Head of caudate nucleus (tissue), 42 donors: ENCODE data around the gene HGFAC.

ENCODE experiments used
- DNase-seq, 42 donors: peaks; one replicate each; pipeline versions ENCODE4 v3.0.0 to v3.0.0-alpha.2; 2020 to 2021; ENCODE audit warnings: mixed read lengths in 7 of 42
- intact Hi-C: fragments of 100-400 bp; cut with DNase I; formaldehyde crosslinking; loops from one replicate; pipeline ENCODE4 v1.15.0; 2022

HGFAC gene

DNA sequence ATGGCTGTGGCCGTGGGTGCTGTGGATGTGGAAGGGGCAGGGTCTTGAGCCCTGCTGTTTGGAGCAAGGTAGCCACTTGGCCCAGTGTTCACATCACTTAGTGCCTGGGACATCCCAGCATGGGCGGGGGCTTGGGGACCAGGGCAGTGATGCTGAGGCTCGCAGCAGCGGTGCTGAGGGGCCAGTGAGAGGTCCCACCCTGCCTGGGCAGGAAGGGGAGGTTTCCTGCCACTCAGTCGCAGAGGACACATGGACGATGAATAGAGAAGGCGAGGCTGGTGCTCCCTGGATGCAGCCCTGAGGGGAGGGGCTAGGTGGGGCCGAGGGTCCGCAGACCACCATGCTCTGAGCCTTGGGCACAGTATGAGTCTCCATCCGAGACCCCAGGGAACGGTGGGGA lies 47.1 kb downstream of the HGFAC start:
- intact Hi-C loops = no loop called here

DNA sequence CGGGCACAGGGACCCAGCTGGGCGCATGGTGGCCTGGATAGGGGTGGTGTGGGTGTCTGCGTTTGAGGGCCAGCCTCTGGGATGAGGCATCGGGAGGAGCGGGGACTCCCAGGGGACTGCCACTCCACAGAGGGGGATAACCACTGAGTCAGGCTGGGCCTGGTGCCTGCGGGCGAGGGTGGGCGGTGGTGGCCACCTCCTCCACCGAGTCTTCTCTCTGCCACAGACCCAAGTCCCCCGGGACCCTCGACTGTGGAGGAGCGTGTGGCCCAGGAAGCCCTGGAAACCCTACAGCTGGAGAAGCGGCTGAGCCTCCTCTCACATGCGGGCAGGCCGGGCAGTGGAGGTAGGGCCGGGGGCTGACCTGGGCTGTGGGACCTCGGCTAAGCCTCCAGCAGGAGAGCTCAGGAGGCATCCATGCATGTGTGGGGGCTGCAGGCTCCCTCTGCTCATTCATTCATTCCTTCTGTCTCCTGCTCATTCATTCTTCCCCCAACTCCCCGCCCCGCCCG lies 47.7 kb downstream of the HGFAC start:
- intact Hi-C loops = no loop called here
- no peak for DNase-seq

More for the DNA sequence above, 47.1 kb downstream of the HGFAC start:
- no peak for DNase-seq

DNA sequence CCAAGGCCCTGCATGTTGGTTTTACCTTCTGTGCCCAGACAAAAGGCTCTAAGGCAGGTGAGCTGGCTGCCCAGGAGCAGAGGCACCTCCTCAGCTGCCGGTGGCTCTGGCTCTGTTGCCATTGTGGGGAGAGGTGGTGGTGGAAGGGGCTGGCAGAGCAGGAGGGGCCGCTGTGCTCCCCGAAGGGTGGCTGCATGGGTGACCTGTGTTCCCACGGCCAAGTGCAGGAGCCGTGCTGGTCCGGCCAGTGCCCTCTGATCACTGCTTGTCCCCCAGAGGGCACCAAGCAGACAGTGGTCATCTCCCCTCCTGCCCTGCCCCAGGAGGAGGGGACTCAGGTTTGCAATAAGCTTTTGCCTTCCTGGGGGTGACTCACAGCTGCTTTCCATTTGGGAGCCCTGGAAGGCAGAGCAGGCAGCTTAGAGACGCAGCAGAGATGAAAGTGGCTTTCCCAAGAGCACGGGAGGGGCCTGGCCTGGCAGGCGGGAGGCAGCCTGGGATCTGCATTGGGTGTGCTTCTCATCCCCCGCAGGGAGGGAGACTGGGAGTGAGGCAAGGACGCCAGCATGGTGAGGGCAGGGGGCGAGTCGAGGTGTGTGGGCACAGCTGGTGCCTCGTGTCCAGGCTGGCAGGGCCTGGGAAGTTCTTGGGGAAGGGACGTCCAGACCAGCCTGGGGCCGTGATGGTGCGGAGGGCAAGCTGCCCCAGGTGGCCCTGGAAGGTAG lies 50.1 kb downstream of the HGFAC start:
- DNase-seq = peak in 11 of 42 donors; percentile 33 to 70 (median 58)
- intact Hi-C loops = no loop called here

DNA sequence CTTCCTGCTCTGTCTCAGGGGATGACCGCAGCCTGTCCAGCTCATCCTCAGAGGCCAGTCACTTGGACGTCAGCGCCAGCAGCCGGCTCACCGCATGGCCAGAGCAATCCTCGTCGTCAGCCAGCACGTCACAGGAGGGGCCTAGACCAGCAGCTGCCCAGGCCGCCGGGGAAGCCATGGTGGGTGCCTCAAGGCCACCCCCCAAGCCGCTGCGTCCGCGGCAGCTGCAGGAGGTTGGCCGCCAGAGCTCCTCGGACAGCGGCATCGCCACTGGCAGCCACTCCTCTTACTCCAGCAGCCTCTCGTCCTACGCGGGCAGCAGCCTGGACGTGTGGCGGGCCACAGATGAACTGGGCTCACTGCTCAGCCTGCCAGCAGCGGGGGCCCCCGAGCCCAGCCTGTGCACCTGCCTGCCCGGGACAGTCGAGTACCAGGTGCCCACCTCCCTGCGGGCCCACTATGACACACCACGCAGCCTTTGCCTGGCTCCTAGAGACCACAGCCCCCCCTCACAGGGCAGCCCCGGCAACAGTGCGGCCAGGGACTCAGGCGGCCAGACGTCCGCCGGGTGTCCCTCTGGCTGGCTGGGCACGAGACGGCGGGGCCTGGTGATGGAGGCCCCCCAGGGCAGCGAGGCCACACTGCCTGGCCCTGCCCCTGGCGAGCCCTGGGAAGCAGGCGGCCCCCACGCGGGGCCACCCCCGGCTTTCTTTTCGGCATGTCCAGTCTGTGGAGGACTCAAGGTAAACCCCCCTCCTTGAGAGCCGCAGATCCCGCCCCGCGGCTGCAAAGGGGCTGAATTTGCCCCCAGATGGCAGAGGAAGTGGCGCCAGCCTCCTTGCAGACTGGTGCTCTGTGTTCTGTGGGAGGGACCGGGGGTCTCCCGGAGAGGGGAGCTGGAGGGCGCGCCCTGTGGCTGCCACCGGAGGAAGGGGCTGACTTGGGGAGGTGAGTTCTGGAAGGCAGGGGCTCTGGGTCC lies 51.3 kb downstream of the HGFAC start:
- intact Hi-C loops = no loop called here
- DNase-seq = no peak

DNA sequence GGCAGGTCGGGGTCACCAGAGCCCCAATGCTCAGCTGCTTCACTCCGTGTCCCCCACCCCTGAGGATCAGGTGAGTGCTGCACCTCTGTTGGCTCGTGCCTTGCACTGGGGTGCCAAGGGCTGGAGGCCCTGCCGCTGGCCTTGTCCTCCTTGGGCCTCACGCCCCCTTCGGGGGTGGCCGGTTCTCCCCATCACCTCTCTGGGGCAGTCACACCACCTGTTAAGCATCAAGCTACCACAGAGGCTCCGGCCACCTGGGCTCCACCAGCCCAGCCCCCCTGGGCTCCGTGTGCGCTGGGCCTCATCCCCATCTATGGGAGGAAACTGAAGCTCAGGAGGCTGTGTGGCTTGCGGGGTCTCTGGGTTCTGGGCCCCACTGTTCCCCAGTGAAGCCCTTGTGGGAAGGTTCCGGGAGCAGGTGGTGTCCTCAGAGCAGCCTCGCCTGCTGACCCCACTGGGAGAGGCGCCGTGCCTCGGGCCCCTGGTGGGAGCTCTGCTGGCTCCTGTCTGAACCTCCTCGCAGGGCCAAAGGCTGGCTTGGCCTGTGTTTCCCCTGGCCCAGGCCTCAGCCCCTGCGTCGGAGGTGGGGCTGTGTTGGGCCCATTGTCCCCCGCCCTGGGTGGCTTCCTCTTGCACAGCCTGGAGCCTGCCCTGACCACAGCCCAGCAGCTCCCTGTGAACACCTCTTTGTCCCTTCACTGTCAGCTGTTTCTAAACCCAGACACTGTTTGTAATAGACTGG lies 52.1 kb downstream of the HGFAC start:
- DNase-seq = no peak
- intact Hi-C loops = no loop called here

GRCh38 chr4:3494462-3494871 lies 52.7 kb downstream of the HGFAC start:
- no peak for DNase-seq
- intact Hi-C loops = no loop called here

DNA sequence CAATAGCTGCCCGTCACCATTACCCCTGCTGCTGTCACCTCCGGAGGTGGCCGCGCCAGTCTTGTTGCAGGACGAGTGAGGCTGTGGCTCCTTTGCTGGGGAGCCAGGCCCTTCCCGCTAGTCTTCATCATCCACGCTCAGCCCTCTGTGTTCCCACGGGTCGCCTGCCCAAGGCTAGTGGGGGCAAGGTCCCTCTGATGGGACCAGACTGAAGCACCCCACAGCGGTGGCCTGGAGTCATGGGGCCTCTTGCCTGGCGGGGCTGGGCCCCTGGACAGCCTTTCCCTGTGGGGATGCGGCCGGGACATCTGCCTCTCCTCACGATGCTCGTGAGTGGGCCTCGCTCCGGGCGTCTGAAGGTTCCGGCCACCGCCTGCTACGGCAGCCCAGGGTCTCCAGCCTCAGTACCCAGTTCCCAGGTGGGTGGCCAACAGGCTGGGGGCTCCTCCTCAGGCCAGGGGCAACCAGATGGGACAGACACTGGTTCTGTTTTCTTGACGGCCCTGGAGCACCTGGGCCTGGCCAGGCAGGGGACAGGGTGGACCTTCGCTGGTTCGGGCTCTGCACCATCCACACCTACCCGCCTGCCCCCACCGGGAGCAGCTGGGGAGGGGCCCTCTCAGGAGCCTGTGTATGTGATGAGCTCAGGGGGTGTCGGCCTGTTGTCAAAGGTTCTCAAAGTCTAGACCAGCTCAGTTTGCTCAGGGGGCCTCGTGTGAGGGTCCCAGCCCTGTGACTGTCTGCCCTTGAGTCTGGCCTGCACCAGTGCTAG lies 53.6 kb downstream of the HGFAC start:
- DNase-seq = no peak
- intact Hi-C loops = no loop called here

- intact Hi-C loops = no loop called here
Observed at GRCh38 chr4:3496021-3496420, 54.3 kb downstream of the HGFAC start.

GRCh38 chr4:3497095-3497494 lies 55.3 kb downstream of the HGFAC start:
- intact Hi-C loops = no loop called here
- DNase-seq = no peak

More at GRCh38 chr4:3496021-3496420, 54.3 kb downstream of the HGFAC start:
- DNase-seq = no peak

- intact Hi-C loops = no loop called here
- DNase-seq = peak in 2 of 42 donors; percentile 35 to 47
Observed at GRCh38 chr4:3497523-3498389, 56.0 kb downstream of the HGFAC start.

- intact Hi-C loops = no loop called here
Observed at GRCh38 chr4:3498407-3498806, 56.6 kb downstream of the HGFAC start.

More at GRCh38 chr4:3498407-3498806, 56.6 kb downstream of the HGFAC start:
- DNase-seq = no peak
